WTC11 (cell line): ENCODE measurements around the gene COMMD7. TPM values are rescaled to one million over a fixed set of nuclear protein-coding genes. Genes with fewer than 3 reads are reported as not detected.

Experiments used
- ATAC-seq: fragments of 200-7000 bp; cut with Tn5 transposase; 2 replicates; pipeline ENCODE4 v1.10.0; 2021; ENCODE audit warnings: mild to moderate bottlenecking, moderate library complexity
- CTCF ChIA-PET: fragments of 300-600 bp; sonication (Branson Sonifier 250); formaldehyde crosslinking; loops from one replicate; lab custom pipeline; 2021; ENCODE audit warnings: antibody characterized with exemption; lab: Charles Lee
- POLR2A ChIA-PET: fragments of 350-600 bp; sonication (Branson Sonifier 250); formaldehyde crosslinking; loops from one replicate; lab custom pipeline; 2021; ENCODE audit warnings: antibody characterized with exemption; lab: Charles Lee
- DNase-seq: peaks from one replicate; pipeline ENCODE4 v3.0.0; 2021; ENCODE audit warnings: low spot score
- H3K27ac Mint-ChIP-seq: 2 replicates; pipeline ENCODE4 v1.8.0; 2021; ENCODE audit warnings: mixed read lengths
- H3K27me3 Mint-ChIP-seq: 2 replicates; pipeline ENCODE4 v1.8.0; 2021; ENCODE audit warnings: low read depth, mild to moderate bottlenecking, moderate library complexity, mixed read lengths
- H3K36me3 Mint-ChIP-seq: 2 replicates; pipeline ENCODE4 v1.8.0; 2021; ENCODE audit warnings: mixed read lengths
- H3K4me1 Mint-ChIP-seq: 2 replicates; pipeline ENCODE4 v1.8.0; 2022; ENCODE audit warnings: mixed read lengths
- H3K4me3 Mint-ChIP-seq: 2 replicates; pipeline ENCODE4 v1.8.0; 2021; ENCODE audit warnings: mild to moderate bottlenecking, moderate library complexity, mixed read lengths
- H3K9me3 Mint-ChIP-seq: 2 replicates; pipeline ENCODE4 v1.8.0; 2021; ENCODE audit warnings: mixed read lengths
- CREB1 ChIP-seq: sonication (generic); formaldehyde crosslinking; IDR thresholded peaks from 2 replicates; pipeline ENCODE4 v1.8.0; 2023; ENCODE audit warnings: mild to moderate bottlenecking, missing genetic modification reagents
- FOXK1 ChIP-seq: sonication (generic); formaldehyde crosslinking; IDR thresholded peaks from 2 replicates; pipeline ENCODE4 v1.8.0; 2022; ENCODE audit warnings: mild to moderate bottlenecking, moderate library complexity, missing genetic modification reagents
- GABPB1 ChIP-seq: sonication (generic); formaldehyde crosslinking; IDR thresholded peaks from 2 replicates; pipeline ENCODE4 v1.8.1; 2023; ENCODE audit warnings: mild to moderate bottlenecking, missing genetic modification reagents
- KAT7 ChIP-seq: sonication (generic); formaldehyde crosslinking; IDR thresholded peaks from 2 replicates; pipeline ENCODE4 v1.8.1; 2023; ENCODE audit warnings: missing genetic modification reagents, mild to moderate bottlenecking, borderline replicate concordance
- MYBL2 ChIP-seq: sonication (generic); formaldehyde crosslinking; IDR thresholded peaks from 2 replicates; pipeline ENCODE4 v1.8.1; 2023; ENCODE audit warnings: mild to moderate bottlenecking, moderate library complexity, missing genetic modification reagents
- SMAD3 ChIP-seq: sonication (generic); formaldehyde crosslinking; IDR thresholded peaks from 2 replicates; pipeline ENCODE4 v1.8.0; 2022; ENCODE audit warnings: missing genetic modification reagents, mild to moderate bottlenecking, borderline replicate concordance
- SMAD4 ChIP-seq: sonication (generic); formaldehyde crosslinking; IDR thresholded peaks from 2 replicates; pipeline ENCODE4 v1.8.0; 2022; ENCODE audit warnings: mild to moderate bottlenecking, missing genetic modification reagents
- SOX15 ChIP-seq: fragments of 250-450 bp; sonication (Bioruptor Pico); IDR thresholded peaks from 2 replicates; pipeline ENCODE4 v1.9.0; 2021; ENCODE audit warnings: mild to moderate bottlenecking
- TEAD4 ChIP-seq: sonication (generic); formaldehyde crosslinking; IDR thresholded peaks from 2 replicates; pipeline ENCODE4 v1.8.0; 2022; ENCODE audit warnings: mild to moderate bottlenecking, missing genetic modification reagents
- ZNF121 ChIP-seq: sonication (generic); formaldehyde crosslinking; IDR thresholded peaks from 2 replicates; pipeline ENCODE4 v1.8.0; 2023; ENCODE audit warnings: missing genetic modification reagents
- ZNF396 ChIP-seq: fragments of 250-450 bp; sonication (Bioruptor Pico); IDR thresholded peaks from 2 replicates; pipeline ENCODE4 v1.8.0; 2021; ENCODE audit warnings: mild to moderate bottlenecking, moderate library complexity, borderline replicate concordance
- total RNA-seq: library from RNA; stranded (reverse); gene quantifications from 3 replicates; pipeline ENCODE4 v1.2.3, GENCODE V29; 2021
- TF ChIP-seq, protein P1 (sequence below): sonication (generic); formaldehyde crosslinking; IDR thresholded peaks from 2 replicates; pipeline ENCODE4 v1.8.1; 2023; ENCODE audit warnings: mild to moderate bottlenecking, moderate library complexity, missing genetic modification reagents
- TF ChIP-seq, protein P2 (sequence below): sonication (generic); formaldehyde crosslinking; IDR thresholded peaks from 2 replicates; pipeline ENCODE4 v1.8.0; 2022; ENCODE audit warnings: mild to moderate bottlenecking, missing genetic modification reagents
- TF ChIP-seq, protein P3 (sequence below): sonication (generic); formaldehyde crosslinking; IDR thresholded peaks from 2 replicates; pipeline ENCODE4 v1.8.1; 2022; ENCODE audit warnings: low read depth, missing genetic modification reagents, borderline replicate concordance
- TF ChIP-seq, protein P4 (sequence below): sonication (generic); formaldehyde crosslinking; conservative IDR thresholded peaks from 2 replicates; pipeline ENCODE4 v1.8.1; 2022; ENCODE audit warnings: mild to moderate bottlenecking, missing genetic modification reagents
- TF ChIP-seq, protein P5 (sequence below): sonication (generic); formaldehyde crosslinking; IDR thresholded peaks from 2 replicates; pipeline ENCODE4 v1.8.0; 2023; ENCODE audit warnings: missing genetic modification reagents, mild to moderate bottlenecking, borderline replicate concordance
- TF ChIP-seq, protein P6 (sequence below): sonication (generic); formaldehyde crosslinking; IDR thresholded peaks from 2 replicates; pipeline ENCODE4 v1.8.1; 2022; ENCODE audit warnings: missing genetic modification reagents, borderline replicate concordance
- TF ChIP-seq, protein P7 (sequence below): sonication (generic); formaldehyde crosslinking; IDR thresholded peaks from 2 replicates; pipeline ENCODE4 v1.8.0; 2023; ENCODE audit warnings: mild to moderate bottlenecking, missing genetic modification reagents

COMMD7 gene
- total RNA-seq, 1 experiment from 2014 or later, result 42.3 TPM

DNA sequence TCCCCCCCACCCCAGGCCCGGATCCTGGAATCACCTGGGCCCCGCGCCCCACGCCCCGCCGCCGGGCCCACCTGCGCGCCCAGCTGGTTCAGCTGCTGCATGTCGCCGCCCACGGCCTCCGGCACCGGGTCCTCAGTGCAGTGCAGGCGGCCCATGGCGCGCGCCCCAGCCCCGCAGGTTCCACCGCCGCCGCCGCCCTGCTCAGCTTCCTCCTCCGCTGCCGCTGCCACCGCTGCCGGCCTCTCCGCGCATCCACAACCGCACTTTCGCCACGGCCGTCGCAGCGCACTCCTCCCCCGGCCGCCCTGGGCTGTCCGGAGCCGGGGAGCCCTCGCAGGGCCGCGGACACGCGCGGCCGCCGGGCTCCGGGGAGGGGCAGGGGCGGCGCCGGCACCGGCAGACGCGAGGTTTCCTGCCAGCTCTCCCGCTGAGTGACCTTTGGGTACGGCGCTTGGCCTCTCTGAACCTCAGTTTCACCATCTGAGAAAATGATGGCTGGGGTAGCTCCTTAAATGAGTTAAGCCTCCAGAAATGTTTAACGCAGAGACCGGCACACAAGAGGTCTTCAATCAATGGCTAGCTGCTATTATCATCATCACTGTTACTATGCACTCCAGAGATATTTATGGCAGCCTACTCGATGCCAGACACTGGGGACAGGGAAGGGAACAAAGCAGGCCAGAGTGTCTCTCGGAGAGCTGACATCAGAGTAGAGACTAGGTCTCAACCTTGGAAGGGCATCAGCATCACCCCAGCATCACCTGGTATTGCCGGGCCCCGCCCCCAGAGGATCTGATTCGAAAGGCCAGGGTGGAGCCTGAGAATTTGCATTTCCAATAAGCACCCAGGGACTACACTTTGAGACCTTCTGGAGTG is at the start of gene COMMD7 (continued):
- TF ChIP-seq, protein P1, sequence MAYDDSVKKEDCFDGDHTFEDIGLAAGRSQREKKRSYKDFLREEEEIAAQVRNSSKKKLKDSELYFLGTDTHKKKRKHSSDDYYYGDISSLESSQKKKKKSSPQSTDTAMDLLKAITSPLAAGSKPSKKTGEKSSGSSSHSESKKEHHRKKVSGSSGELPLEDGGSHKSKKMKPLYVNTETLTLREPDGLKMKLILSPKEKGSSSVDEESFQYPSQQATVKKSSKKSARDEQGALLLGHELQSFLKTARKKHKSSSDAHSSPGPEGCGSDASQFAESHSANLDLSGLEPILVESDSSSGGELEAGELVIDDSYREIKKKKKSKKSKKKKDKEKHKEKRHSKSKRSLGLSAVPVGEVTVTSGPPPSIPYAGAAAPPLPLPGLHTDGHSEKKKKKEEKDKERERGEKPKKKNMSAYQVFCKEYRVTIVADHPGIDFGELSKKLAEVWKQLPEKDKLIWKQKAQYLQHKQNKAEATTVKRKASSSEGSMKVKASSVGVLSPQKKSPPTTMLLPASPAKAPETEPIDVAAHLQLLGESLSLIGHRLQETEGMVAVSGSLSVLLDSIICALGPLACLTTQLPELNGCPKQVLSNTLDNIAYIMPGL, result no peak
- TF ChIP-seq, protein P2, sequence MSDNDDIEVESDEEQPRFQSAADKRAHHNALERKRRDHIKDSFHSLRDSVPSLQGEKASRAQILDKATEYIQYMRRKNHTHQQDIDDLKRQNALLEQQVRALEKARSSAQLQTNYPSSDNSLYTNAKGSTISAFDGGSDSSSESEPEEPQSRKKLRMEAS (CRISPR knock-in tag), result no peak
- TF ChIP-seq, protein P3, sequence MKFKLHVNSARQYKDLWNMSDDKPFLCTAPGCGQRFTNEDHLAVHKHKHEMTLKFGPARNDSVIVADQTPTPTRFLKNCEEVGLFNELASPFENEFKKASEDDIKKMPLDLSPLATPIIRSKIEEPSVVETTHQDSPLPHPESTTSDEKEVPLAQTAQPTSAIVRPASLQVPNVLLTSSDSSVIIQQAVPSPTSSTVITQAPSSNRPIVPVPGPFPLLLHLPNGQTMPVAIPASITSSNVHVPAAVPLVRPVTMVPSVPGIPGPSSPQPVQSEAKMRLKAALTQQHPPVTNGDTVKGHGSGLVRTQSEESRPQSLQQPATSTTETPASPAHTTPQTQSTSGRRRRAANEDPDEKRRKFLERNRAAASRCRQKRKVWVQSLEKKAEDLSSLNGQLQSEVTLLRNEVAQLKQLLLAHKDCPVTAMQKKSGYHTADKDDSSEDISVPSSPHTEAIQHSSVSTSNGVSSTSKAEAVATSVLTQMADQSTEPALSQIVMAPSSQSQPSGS, result no peak
- TF ChIP-seq KAT7 (CRISPR knock-in tag) (0 out of 2 replicates have a peak, but pooled peaks have one; percentile 85), SMAD4 (CRISPR knock-in tag) (no peak), MYBL2 (CRISPR knock-in tag) (no peak), GABPB1 (peak; percentile 36; the same call in 1 of the 2 replicates), TEAD4 (CRISPR knock-in tag) (no peak), FOXK1 (no peak)
- TF ChIP-seq, protein P4, sequence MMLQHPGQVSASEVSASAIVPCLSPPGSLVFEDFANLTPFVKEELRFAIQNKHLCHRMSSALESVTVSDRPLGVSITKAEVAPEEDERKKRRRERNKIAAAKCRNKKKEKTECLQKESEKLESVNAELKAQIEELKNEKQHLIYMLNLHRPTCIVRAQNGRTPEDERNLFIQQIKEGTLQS (CRISPR knock-in tag), result no peak
- TF ChIP-seq, protein P5, sequence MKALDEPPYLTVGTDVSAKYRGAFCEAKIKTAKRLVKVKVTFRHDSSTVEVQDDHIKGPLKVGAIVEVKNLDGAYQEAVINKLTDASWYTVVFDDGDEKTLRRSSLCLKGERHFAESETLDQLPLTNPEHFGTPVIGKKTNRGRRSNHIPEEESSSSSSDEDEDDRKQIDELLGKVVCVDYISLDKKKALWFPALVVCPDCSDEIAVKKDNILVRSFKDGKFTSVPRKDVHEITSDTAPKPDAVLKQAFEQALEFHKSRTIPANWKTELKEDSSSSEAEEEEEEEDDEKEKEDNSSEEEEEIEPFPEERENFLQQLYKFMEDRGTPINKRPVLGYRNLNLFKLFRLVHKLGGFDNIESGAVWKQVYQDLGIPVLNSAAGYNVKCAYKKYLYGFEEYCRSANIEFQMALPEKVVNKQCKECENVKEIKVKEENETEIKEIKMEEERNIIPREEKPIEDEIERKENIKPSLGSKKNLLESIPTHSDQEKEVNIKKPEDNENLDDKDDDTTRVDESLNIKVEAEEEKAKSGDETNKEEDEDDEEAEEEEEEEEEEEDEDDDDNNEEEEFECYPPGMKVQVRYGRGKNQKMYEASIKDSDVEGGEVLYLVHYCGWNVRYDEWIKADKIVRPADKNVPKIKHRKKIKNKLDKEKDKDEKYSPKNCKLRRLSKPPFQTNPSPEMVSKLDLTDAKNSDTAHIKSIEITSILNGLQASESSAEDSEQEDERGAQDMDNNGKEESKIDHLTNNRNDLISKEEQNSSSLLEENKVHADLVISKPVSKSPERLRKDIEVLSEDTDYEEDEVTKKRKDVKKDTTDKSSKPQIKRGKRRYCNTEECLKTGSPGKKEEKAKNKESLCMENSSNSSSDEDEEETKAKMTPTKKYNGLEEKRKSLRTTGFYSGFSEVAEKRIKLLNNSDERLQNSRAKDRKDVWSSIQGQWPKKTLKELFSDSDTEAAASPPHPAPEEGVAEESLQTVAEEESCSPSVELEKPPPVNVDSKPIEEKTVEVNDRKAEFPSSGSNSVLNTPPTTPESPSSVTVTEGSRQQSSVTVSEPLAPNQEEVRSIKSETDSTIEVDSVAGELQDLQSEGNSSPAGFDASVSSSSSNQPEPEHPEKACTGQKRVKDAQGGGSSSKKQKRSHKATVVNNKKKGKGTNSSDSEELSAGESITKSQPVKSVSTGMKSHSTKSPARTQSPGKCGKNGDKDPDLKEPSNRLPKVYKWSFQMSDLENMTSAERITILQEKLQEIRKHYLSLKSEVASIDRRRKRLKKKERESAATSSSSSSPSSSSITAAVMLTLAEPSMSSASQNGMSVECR (CRISPR knock-in tag), result no peak
- TF ChIP-seq, protein P6, sequence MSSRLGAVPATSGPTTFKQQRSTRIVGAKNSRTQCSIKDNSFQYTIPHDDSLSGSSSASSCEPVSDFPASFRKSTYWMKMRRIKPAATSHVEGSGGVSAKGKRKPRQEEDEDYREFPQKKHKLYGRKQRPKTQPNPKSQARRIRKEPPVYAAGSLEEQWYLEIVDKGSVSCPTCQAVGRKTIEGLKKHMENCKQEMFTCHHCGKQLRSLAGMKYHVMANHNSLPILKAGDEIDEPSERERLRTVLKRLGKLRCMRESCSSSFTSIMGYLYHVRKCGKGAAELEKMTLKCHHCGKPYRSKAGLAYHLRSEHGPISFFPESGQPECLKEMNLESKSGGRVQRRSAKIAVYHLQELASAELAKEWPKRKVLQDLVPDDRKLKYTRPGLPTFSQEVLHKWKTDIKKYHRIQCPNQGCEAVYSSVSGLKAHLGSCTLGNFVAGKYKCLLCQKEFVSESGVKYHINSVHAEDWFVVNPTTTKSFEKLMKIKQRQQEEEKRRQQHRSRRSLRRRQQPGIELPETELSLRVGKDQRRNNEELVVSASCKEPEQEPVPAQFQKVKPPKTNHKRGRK (CRISPR knock-in tag), result no peak

DNA sequence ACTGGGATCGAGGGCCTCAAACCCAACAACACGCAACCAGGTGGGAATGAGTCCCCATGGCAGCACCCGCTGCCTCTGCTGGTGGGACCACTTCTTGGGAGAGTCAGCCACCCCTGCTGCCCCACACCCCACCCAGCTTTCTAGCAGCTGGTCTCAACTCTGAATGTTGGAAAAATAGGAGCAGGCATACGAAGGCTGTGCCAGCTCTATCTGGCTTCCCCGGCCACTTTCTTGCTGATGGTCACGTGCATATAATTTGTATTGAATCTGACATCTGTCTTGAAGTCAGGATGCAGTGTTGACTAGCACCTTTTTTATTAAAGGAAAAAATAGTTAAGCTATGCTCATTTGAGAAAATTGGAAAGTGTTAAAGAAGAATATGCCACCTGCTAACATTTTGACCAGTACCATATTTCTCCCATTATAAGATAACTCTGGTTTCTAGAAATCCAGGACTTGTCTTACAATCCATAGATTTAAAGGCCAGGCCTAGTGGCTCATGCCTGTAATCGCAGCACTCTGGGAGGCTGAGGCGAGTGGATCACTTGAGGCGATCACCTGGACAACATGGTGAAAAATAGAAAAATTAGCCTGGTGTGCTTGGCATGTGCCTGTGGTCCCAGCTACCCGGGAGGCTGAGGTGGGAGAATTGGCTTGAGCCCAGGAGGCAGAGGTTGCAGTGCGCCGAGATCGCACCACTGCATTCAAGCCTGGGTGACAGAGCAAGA is 49.6 kb upstream of the COMMD7 start:
- Mint-ChIP-seq H3K4me3 (no peak overlapping the region), H3K27me3 (no peaks in the 10 kb centered on the region), H3K36me3 (peaks cover 98% of the 10 kb centered on the region), H3K4me1 (peaks cover 24% of the 10 kb centered on the region), H3K9me3 (no peaks in the 10 kb centered on the region), H3K27ac (peak overlapping the region; percentile 78)
- no peak for DNase-seq
- ChIA-PET CTCF (interaction anchor here (1.4 kb wide), 1 partner anchor 15 kb away, joined by 5 read pairs; no protein-coding TSS in a partner anchor), POLR2A (interaction anchor here (0.6 kb wide), 1 partner anchor 9 kb away, joined by 3 read pairs; no protein-coding TSS in a partner anchor)
- ATAC-seq, result no peak
- TF ChIP-seq GABPB1 (no peak), CREB1 (no peak), ZNF121 (CRISPR knock-in tag) (no peak), SMAD4 (CRISPR knock-in tag) (no peak), SMAD3 (CRISPR knock-in tag) (no peak), SOX15 (CRISPR knock-in tag) (no peak), ZNF396 (no peak)
- TF ChIP-seq, protein P7, sequence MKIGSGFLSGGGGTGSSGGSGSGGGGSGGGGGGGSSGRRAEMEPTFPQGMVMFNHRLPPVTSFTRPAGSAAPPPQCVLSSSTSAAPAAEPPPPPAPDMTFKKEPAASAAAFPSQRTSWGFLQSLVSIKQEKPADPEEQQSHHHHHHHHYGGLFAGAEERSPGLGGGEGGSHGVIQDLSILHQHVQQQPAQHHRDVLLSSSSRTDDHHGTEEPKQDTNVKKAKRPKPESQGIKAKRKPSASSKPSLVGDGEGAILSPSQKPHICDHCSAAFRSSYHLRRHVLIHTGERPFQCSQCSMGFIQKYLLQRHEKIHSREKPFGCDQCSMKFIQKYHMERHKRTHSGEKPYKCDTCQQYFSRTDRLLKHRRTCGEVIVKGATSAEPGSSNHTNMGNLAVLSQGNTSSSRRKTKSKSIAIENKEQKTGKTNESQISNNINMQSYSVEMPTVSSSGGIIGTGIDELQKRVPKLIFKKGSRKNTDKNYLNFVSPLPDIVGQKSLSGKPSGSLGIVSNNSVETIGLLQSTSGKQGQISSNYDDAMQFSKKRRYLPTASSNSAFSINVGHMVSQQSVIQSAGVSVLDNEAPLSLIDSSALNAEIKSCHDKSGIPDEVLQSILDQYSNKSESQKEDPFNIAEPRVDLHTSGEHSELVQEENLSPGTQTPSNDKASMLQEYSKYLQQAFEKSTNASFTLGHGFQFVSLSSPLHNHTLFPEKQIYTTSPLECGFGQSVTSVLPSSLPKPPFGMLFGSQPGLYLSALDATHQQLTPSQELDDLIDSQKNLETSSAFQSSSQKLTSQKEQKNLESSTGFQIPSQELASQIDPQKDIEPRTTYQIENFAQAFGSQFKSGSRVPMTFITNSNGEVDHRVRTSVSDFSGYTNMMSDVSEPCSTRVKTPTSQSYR (CRISPR knock-in tag), result no peak
- TF ChIP-seq, protein P1, result no peak
